ENCODE results near the gene NBEA. TPM values are rescaled to one million over a fixed set of nuclear protein-coding genes. Genes with fewer than 3 reads are reported as not detected.
"Not testable (repeated sequence)": the region's sequence is repeated elsewhere in the genome, so short reads cannot be mapped to it uniquely, and the experiment has no call there.

Gene NBEA
- total RNA-seq: under 1 TPM; 0.18 to 0.20 TPM

- ChIA-PET POLR2A (no interaction called here), CTCF (no interaction called here)
- peak; percentile 57 for DNase-seq
- Mint-ChIP-seq H3K27ac (no peak within 1 kb of the TSS), H3K4me3 (peak within 1 kb of the TSS; percentile 74), H3K27me3 (peaks cover 39% of the 10 kb centered on the region), H3K36me3 (ENCODE audit: low read depth) (no peaks in the 10 kb centered on the region), H3K9me3 (no peaks in the 10 kb centered on the region), H3K4me1 (peaks cover 13% of the 10 kb centered on the region)
Observed at GRCh38 chr13:34941835-34942731, at the start of gene NBEA. NBEA (plus strand) TSS chr13:34942270; CDS start chr13:34942821, 551 bp downstream.

DNA sequence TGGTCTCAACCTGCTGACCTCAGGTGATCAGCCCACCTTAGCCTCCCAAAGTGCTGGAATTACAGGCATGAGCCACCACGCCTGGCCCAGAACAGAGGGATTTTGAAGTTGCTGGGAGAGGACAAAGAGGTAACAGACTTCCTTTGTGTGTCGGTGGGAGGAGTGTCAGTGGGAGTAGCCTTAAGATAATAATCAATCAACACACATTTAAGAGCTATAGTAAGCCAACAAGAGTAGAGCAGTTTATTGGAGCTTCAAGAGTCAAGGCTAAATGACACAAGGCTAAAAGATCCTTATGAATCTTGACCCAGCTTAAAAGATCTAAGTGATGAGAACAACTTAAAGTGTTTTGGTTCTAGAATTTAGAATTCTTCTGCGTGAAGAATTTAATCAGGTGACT is 47.3 kb upstream of the NBEA start:
- ChIA-PET POLR2A (no interaction called here), CTCF (no interaction called here)
- Mint-ChIP-seq H3K36me3 (ENCODE audit: low read depth) (no peaks in the 10 kb centered on the region), H3K4me1 (no peaks in the 10 kb centered on the region), H3K27me3 (no peaks in the 10 kb centered on the region), H3K9me3 (peaks cover 2% of the 10 kb centered on the region), H3K27ac (no peak overlapping the region), H3K4me3 (no peak overlapping the region)
- DNase-seq: no peak

- CTCF ChIA-PET: no interaction called here
- H3K36me3 Mint-ChIP-seq (ENCODE audit: low read depth): no peaks in the 10 kb centered on the region
- no peaks in the 10 kb centered on the region for H3K9me3 Mint-ChIP-seq
- H3K27me3 Mint-ChIP-seq: no peaks in the 10 kb centered on the region
- H3K4me3 Mint-ChIP-seq: no peak overlapping the region
- H3K27ac Mint-ChIP-seq: no peak overlapping the region
- no peak for DNase-seq
- POLR2A ChIA-PET: no interaction called here
- H3K4me1 Mint-ChIP-seq: no peaks in the 10 kb centered on the region
Observed at GRCh38 chr13:34897220-34897619, 44.9 kb upstream of the NBEA start.

GRCh38 chr13:34899888-34900287 is 42.2 kb upstream of the NBEA start:
- CTCF ChIA-PET: no interaction called here
- no peak overlapping the region for H3K4me3 Mint-ChIP-seq

DNA sequence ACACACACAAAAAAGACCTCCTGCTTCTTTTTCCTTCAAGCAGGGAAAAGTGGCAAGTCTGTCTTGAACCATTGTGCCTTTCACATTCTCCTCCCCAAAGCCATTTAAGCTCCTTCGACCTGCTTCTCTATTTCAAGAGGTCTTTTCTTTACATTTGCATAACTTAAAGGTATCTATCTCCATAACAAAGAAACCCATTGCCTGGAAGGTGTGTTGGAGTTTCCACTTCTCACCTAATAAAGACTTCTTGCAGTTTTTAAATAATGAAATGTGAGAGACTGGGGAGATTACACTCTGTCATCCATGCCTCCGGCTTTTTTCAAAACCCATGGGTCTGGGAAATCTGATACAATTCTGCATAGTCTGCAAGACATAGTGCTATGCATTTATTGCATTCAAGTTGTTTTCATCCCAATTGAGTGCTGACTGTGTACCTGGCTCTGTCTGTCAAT is 41.8 kb upstream of the NBEA start:
- Mint-ChIP-seq H3K27ac (no peak overlapping the region), H3K9me3 (peaks cover 5% of the 10 kb centered on the region), H3K36me3 (ENCODE audit: low read depth) (no peaks in the 10 kb centered on the region), H3K4me3 (no peak overlapping the region), H3K4me1 (no peaks in the 10 kb centered on the region), H3K27me3 (no peaks in the 10 kb centered on the region)
- CTCF ChIA-PET: no interaction called here
- DNase-seq: no peak
- POLR2A ChIA-PET: no interaction called here

More at GRCh38 chr13:34899888-34900287, 42.2 kb upstream of the NBEA start:
- Mint-ChIP-seq H3K4me1 (no peaks in the 10 kb centered on the region), H3K36me3 (ENCODE audit: low read depth) (no peaks in the 10 kb centered on the region), H3K27ac (no peak overlapping the region), H3K9me3 (peaks cover 5% of the 10 kb centered on the region), H3K27me3 (no peaks in the 10 kb centered on the region)
- POLR2A ChIA-PET: no interaction called here
- no peak for DNase-seq

GRCh38 chr13:34901572-34901971 is 40.5 kb upstream of the NBEA start:
- CTCF ChIA-PET: no interaction called here
- no peaks in the 10 kb centered on the region for H3K36me3 Mint-ChIP-seq (ENCODE audit: low read depth)
- no peaks in the 10 kb centered on the region for H3K4me1 Mint-ChIP-seq
- POLR2A ChIA-PET: no interaction called here
- DNase-seq: no peak
- H3K4me3 Mint-ChIP-seq: no peak overlapping the region
- H3K27me3 Mint-ChIP-seq: no peaks in the 10 kb centered on the region
- H3K9me3 Mint-ChIP-seq: peaks cover 5% of the 10 kb centered on the region
- no peak overlapping the region for H3K27ac Mint-ChIP-seq

DNA sequence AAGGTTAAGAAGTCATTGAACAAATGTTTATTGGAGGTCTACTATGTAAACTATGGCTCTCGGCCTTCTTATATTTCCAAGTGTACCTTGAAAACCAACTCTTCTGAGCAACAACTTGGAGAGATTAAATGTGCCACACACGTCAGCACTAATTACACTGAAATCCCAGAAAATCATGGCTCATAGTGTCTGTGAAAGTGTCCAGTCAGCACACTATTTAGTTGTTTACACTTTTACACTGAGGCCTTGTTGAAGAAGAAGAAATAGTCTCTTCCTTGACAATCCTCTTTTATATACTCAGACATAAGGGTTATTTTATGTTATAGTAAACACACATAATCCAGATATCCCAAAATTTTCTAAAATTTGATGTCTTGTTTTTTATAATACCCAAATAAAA is 30.9 kb upstream of the NBEA start:
- DNase-seq: no peak
- no peaks in the 10 kb centered on the region for H3K9me3 Mint-ChIP-seq
- H3K4me3 Mint-ChIP-seq: no peak overlapping the region
- POLR2A ChIA-PET: no interaction called here
- CTCF ChIA-PET: no interaction called here
- no peaks in the 10 kb centered on the region for H3K27me3 Mint-ChIP-seq
- no peaks in the 10 kb centered on the region for H3K36me3 Mint-ChIP-seq (ENCODE audit: low read depth)
- no peak overlapping the region for H3K27ac Mint-ChIP-seq
- H3K4me1 Mint-ChIP-seq: no peaks in the 10 kb centered on the region

DNA sequence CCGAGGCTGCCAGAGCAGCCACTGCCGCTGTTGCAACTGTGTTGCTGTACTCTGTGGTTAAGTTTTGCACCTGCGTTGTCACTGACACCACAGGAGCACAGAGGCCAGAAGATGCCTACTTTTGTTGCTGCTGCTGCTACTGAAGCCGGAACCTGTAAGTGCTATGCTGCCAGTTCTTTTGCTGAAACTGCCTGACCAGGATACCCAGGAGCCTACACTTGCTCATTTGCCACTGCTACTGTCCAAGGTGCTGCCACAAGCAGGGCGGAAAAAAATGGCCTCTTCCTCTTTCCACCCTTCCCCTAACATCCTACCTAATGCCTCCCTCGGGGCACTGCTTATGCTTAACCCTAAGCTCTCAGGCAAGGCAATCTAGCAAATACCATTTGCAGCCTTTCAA is 29.0 kb upstream of the NBEA start:
- Mint-ChIP-seq H3K9me3 (no peaks in the 10 kb centered on the region), H3K4me1 (no peaks in the 10 kb centered on the region), H3K36me3 (ENCODE audit: low read depth) (no peaks in the 10 kb centered on the region), H3K4me3 (no peak overlapping the region), H3K27ac (no peak overlapping the region), H3K27me3 (no peaks in the 10 kb centered on the region)
- ChIA-PET POLR2A (no interaction called here), CTCF (no interaction called here)
- DNase-seq: no peak

GRCh38 chr13:34914416-34914815 is 27.7 kb upstream of the NBEA start:
- no peak overlapping the region for H3K4me3 Mint-ChIP-seq
- POLR2A ChIA-PET: no interaction called here

DNA sequence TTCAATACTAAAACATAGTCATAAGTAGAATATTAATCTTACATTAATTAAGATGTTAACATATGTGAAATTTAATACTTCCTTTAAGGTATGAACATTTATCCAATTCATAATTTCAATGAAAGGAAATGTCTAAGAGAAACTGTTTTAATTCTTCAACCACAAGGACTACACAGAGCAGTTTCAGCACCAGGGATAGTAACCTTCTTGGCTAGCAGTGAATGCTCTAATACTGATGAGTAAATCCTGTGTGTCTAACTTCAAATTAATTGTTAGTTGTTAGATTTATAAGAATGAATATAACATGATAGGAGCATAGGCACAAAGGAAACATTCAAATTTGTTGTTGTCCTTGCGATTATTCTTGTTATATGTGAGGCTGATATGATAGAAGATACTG is 15.6 kb upstream of the NBEA start:
- Mint-ChIP-seq H3K27ac (no peak overlapping the region), H3K36me3 (ENCODE audit: low read depth) (no peaks in the 10 kb centered on the region)
- CTCF ChIA-PET: no interaction called here

More at GRCh38 chr13:34914416-34914815, 27.7 kb upstream of the NBEA start:
- Mint-ChIP-seq H3K27me3 (no peaks in the 10 kb centered on the region), H3K27ac (no peak overlapping the region), H3K4me1 (no peaks in the 10 kb centered on the region), H3K9me3 (no peaks in the 10 kb centered on the region), H3K36me3 (ENCODE audit: low read depth) (no peaks in the 10 kb centered on the region)
- CTCF ChIA-PET: no interaction called here
- no peak for DNase-seq

DNA sequence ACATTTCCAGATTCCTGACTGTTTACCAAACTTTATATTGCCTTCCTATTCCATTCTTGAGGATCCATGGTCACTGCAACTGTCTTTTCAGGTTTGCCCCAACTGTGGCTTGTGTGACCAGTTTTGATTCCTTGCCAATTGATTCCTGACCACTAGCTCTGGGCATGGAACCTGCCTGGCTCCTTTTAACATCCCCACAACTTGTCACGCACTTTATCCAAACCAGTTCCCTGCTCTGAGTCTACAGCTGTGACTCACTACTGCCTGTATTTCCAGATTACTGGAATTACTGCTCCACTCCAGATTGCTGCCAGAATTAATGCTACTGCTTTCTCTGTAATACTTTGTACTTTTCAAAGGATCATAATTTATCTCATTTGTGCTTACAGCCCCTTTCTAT is 13.4 kb upstream of the NBEA start:
- H3K36me3 Mint-ChIP-seq (ENCODE audit: low read depth); CTCF ChIA-PET; POLR2A ChIA-PET; H3K27ac Mint-ChIP-seq; H3K9me3 Mint-ChIP-seq; H3K27me3 Mint-ChIP-seq; DNase-seq; H3K4me3 Mint-ChIP-seq; H3K4me1 Mint-ChIP-seq: not testable (repeated sequence)

More for the DNA sequence above, 15.6 kb upstream of the NBEA start:
- POLR2A ChIA-PET: no interaction called here
- no peaks in the 10 kb centered on the region for H3K27me3 Mint-ChIP-seq
- H3K9me3 Mint-ChIP-seq: no peaks in the 10 kb centered on the region
- no peak for DNase-seq
- no peaks in the 10 kb centered on the region for H3K4me1 Mint-ChIP-seq
- H3K4me3 Mint-ChIP-seq: no peak overlapping the region

DNA sequence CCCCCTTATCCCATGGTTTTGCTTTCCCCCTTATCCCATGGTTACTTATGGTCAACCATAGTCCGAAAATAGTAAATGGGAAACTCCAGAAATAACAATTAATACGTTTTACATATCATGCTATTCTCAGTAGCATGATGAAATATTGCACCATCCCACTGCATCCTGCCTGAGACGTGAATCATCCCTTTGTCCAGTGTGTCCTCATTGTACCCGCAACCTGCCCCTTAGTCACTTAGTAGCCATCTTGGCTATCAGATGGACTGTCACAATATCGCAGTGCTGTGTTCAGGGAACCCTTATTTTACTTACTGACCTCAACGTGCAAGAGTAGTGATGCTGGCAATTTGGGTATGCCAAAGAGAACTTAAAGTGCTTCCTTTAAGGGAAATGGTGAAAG is 10.5 kb upstream of the NBEA start:
- Mint-ChIP-seq H3K9me3 (peaks cover 3% of the 10 kb centered on the region), H3K4me3 (no peak overlapping the region), H3K27ac (no peak overlapping the region), H3K27me3 (no peaks in the 10 kb centered on the region), H3K36me3 (ENCODE audit: low read depth) (no peaks in the 10 kb centered on the region), H3K4me1 (no peaks in the 10 kb centered on the region)
- ChIA-PET CTCF (no interaction called here), POLR2A (no interaction called here)
- no peak for DNase-seq

GRCh38 chr13:34933349-34933748 is 8.7 kb upstream of the NBEA start:
- Mint-ChIP-seq H3K27ac (no peak overlapping the region), H3K36me3 (ENCODE audit: low read depth) (no peaks in the 10 kb centered on the region), H3K4me3 (no peak overlapping the region), H3K27me3 (no peaks in the 10 kb centered on the region), H3K4me1 (no peaks in the 10 kb centered on the region), H3K9me3 (peaks cover 3% of the 10 kb centered on the region)
- POLR2A ChIA-PET: no interaction called here
- DNase-seq: no peak
- CTCF ChIA-PET: no interaction called here

- Mint-ChIP-seq H3K27me3 (no peaks in the 10 kb centered on the region), H3K4me1 (no peaks in the 10 kb centered on the region), H3K9me3 (peaks cover 3% of the 10 kb centered on the region), H3K4me3 (no peak overlapping the region), H3K27ac (no peak overlapping the region), H3K36me3 (ENCODE audit: low read depth) (no peaks in the 10 kb centered on the region)
- POLR2A ChIA-PET: no interaction called here
- DNase-seq: no peak
- CTCF ChIA-PET: no interaction called here
Observed at GRCh38 chr13:34933786-34934185, 8.3 kb upstream of the NBEA start.
